Fibroblast of pulmonary artery (primary cell): ENCODE results near the gene TEKT2.

Experiments used
- DNase-seq: peaks from one replicate; pipeline ENCODE4 v3.0.0-alpha.2; 2010; ENCODE audit warnings: low read depth
- H3K4me3 ChIP-seq: replicated peaks from 2 replicates; pipeline ENCODE4 v1.5.1; 2011; ENCODE audit warnings: low read depth, mild to moderate bottlenecking, control low read depth, low read length, moderate library complexity
- CTCF ChIP-seq: IDR thresholded peaks from 2 replicates; pipeline ENCODE4 v1.5.1; 2011; ENCODE audit warnings: mild to moderate bottlenecking, control low read depth, low read length, inconsistent platforms; ENCODE audit errors: missing control alignments

Gene TEKT2

GRCh38 chr1:36115200-36115669 is 31.3 kb downstream of the TEKT2 start:
- no peak overlapping the region for H3K4me3 ChIP-seq
- DNase-seq = peak; percentile 48
- no peak for TF ChIP-seq CTCF

- no peak for TF ChIP-seq CTCF
- no peak for DNase-seq
- H3K4me3 ChIP-seq = no peak overlapping the region
These were observed 32.0 kb downstream of the TEKT2 start for GRCh38 chr1:36115931-36116330.

GRCh38 chr1:36116901-36117300 is 33.0 kb downstream of the TEKT2 start:
- TF ChIP-seq CTCF = no peak
- DNase-seq = no peak
- no peak overlapping the region for H3K4me3 ChIP-seq

- H3K4me3 ChIP-seq = no peak overlapping the region
- no peak for TF ChIP-seq CTCF
- DNase-seq = no peak
These were observed 34.7 kb downstream of the TEKT2 start for GRCh38 chr1:36118447-36119204.

GRCh38 chr1:36119456-36119855 is 35.6 kb downstream of the TEKT2 start:
- H3K4me3 ChIP-seq = no peak overlapping the region
- no peak for TF ChIP-seq CTCF
- DNase-seq = no peak

GRCh38 chr1:36122062-36123030 is 38.5 kb downstream of the TEKT2 start:
- H3K4me3 ChIP-seq = no peak overlapping the region
- no peak for TF ChIP-seq CTCF
- DNase-seq = no peak
